IMR-90 (cell line): ENCODE measurements around the gene SKIC8. TPM values are rescaled to one million over a fixed set of nuclear protein-coding genes. Genes with fewer than 3 reads are reported as not detected.
A peak's percentile ranks its signal among the peaks of the same experiment; 100 is the strongest.

Source experiments
- ATAC-seq: fragments of 200-7000 bp; cut with Tn5 transposase; 2 replicates; pipeline ENCODE4 v1.9.1; 2020; ENCODE audit warnings: low read depth, mild to moderate bottlenecking, moderate library complexity
- BruUV-seq: library from RNA; stranded (reverse); fragments of 400-500 nt; replicated peaks from 2 replicates; lab custom pipeline; 2021; lab: Mats Ljungman, UMichigan
- CTCF ChIA-PET: fragments of 300-600 bp; formaldehyde crosslinking; extraction: SDS; loops from one replicate; lab custom pipeline; 2021; ENCODE audit warnings: antibody characterized with exemption; lab: Yijun Ruan, JAX
- POLR2A ChIA-PET: fragments of 300-600 bp; sonication (Branson Sonifier 250); formaldehyde crosslinking; loops from one replicate; lab custom pipeline; 2022; ENCODE audit warnings: antibody characterized with exemption; ENCODE audit not compliant: unreplicated experiment; lab: Charles Lee
- DNase-seq: peaks from one replicate; pipeline ENCODE4 v3.0.0; 2013
- H2AFZ ChIP-seq: replicated peaks from 2 replicates; pipeline ENCODE3; 2013; ENCODE audit warnings: low read length, mild to moderate bottlenecking; ENCODE audit not compliant: poor library complexity
- H2AK5ac ChIP-seq: 2 replicates; pipeline ENCODE4 v1.6.1; 2013; ENCODE audit warnings: low read depth, low read length, inconsistent platforms
- H2AK9ac ChIP-seq: replicated peaks from 2 replicates; pipeline ENCODE3; 2013; ENCODE audit warnings: mild to moderate bottlenecking, low read depth, low read length, moderate library complexity; ENCODE audit not compliant: poor library complexity
- H2BK120ac ChIP-seq: 2 replicates; pipeline ENCODE4 v1.6.1; 2013; ENCODE audit warnings: low read depth, low read length, inconsistent platforms
- H2BK15ac ChIP-seq: 3 replicates; pipeline ENCODE4 v1.6.1; 2013; ENCODE audit warnings: low read depth, low read length, inconsistent platforms
- H2BK20ac ChIP-seq: 2 replicates; pipeline ENCODE4 v1.6.1; 2013; ENCODE audit warnings: low read depth, mild to moderate bottlenecking, inconsistent platforms, low read length, moderate library complexity
- H2BK5ac ChIP-seq: 2 replicates; pipeline ENCODE4 v1.6.1; 2013; ENCODE audit warnings: mild to moderate bottlenecking, low read depth, low read length, inconsistent platforms; ENCODE audit not compliant: poor library complexity, severe bottlenecking
- H3K14ac ChIP-seq: replicated peaks from 2 replicates; pipeline ENCODE4 v1.6.1; 2013; ENCODE audit warnings: low read depth, low read length, inconsistent platforms
- H3K18ac ChIP-seq: 2 replicates; pipeline ENCODE4 v1.6.1; 2013; ENCODE audit warnings: low read depth, low read length, control low read depth
- H3K23ac ChIP-seq: 2 replicates; pipeline ENCODE4 v1.6.1; 2013; ENCODE audit warnings: low read depth, low read length, inconsistent platforms
- H3K27ac ChIP-seq: 2 replicates; pipeline ENCODE4 v1.5.1; 2013; ENCODE audit warnings: mild to moderate bottlenecking, control low read depth, low read length; ENCODE audit not compliant: insufficient read depth
- H3K27me3 ChIP-seq: 2 replicates; pipeline ENCODE4 v1.6.1; 2013; ENCODE audit warnings: low read length; ENCODE audit not compliant: control insufficient read depth, insufficient read depth
- H3K36me3 ChIP-seq: 2 replicates; pipeline ENCODE4 v1.6.1; 2013; ENCODE audit warnings: low read length, mixed read lengths; ENCODE audit not compliant: control insufficient read depth, insufficient read depth
- H3K4ac ChIP-seq: 2 replicates; pipeline ENCODE4 v1.6.1; 2013; ENCODE audit warnings: low read depth, low read length, inconsistent platforms
- H3K4me1 ChIP-seq: 2 replicates; pipeline ENCODE4 v1.6.1; 2013; ENCODE audit warnings: low read length, mixed read lengths; ENCODE audit not compliant: control insufficient read depth, insufficient read depth
- H3K4me2 ChIP-seq: 2 replicates; pipeline ENCODE4 v1.6.1; 2013; ENCODE audit warnings: low read depth, mild to moderate bottlenecking, control low read depth, low read length, moderate library complexity
- H3K4me3 ChIP-seq: 2 replicates; pipeline ENCODE4 v1.5.1; 2013; ENCODE audit warnings: low read depth, mild to moderate bottlenecking, control low read depth, low read length, moderate library complexity; ENCODE audit not compliant: insufficient read depth
- H3K56ac ChIP-seq: 2 replicates; pipeline ENCODE4 v1.6.1; 2013; ENCODE audit warnings: low read length, inconsistent platforms; ENCODE audit not compliant: insufficient read depth; ENCODE audit errors: extremely low read depth
- H3K79me1 ChIP-seq, 2 experiments: 2 replicates each; pipeline ENCODE4 v1.6.1; 2013; ENCODE audit warnings: low read length in 2 of 2, inconsistent platforms in 1 of 2, low read depth in 1 of 2
- H3K9ac ChIP-seq: 2 replicates; pipeline ENCODE4 v1.6.1; 2013; ENCODE audit warnings: low read depth, low read length, control low read depth
- H3K9me1 ChIP-seq: 2 replicates; pipeline ENCODE4 v1.6.1; 2013; ENCODE audit warnings: low read length, inconsistent platforms; ENCODE audit not compliant: insufficient read depth
- H3K9me3 ChIP-seq: 2 replicates; pipeline ENCODE4 v1.6.1; 2013; ENCODE audit warnings: low read length; ENCODE audit not compliant: control insufficient read depth, insufficient read depth
- H4K20me1 ChIP-seq: 2 replicates; pipeline ENCODE4 v1.6.1; 2013; ENCODE audit warnings: low read length, inconsistent platforms; ENCODE audit not compliant: insufficient read depth
- H4K5ac ChIP-seq: 2 replicates; pipeline ENCODE4 v1.6.1; 2013; ENCODE audit warnings: mild to moderate bottlenecking, low read depth, low read length, control low read depth
- H4K8ac ChIP-seq, 2 experiments: 2 replicates each; pipeline ENCODE4 v1.6.1; 2013; ENCODE audit warnings: low read depth in 2 of 2, low read length in 2 of 2, control low read depth in 1 of 2, inconsistent platforms in 1 of 2
- H4K91ac ChIP-seq: 2 replicates; pipeline ENCODE4 v1.6.1; 2013; ENCODE audit warnings: low read depth, low read length, inconsistent platforms; ENCODE audit not compliant: insufficient read depth
- FOS ChIP-seq: fragments of 150-350 bp; IDR thresholded peaks from 2 replicates; pipeline ENCODE4 v1.6.1; 2016; ENCODE audit warnings: low read depth, low read length
- MAFK ChIP-seq: IDR thresholded peaks from 2 replicates; pipeline ENCODE4 v1.6.1; 2012; ENCODE audit warnings: low read depth, low read length, improper control_type of control experiment
- RAD21 ChIP-seq: IDR thresholded peaks from 2 replicates; pipeline ENCODE4 v1.6.1; 2012; ENCODE audit warnings: low read length, improper control_type of control experiment
- WGBS, 2 experiments: methylation state at CpG; one replicate each; pipeline versions ENCODE4 v1.1.5 to v1.1.7; 2013; ENCODE audit warnings: missing lambda C conversion rate in 2 of 2; ENCODE audit not compliant: insufficient read length in 1 of 2; ENCODE audit errors: extremely low coverage in 2 of 2; 5-methylcytosine and 5-hydroxymethylcytosine counted together
- dilution Hi-C: fragments of 300-500 bp; cut with HindIII; formaldehyde crosslinking; loops from one replicate; pipeline ENCODE4 v1.14.3; 2018; ENCODE audit warnings: low sequenced_read_pairs; ENCODE audit not compliant: unreplicated experiment
- in situ Hi-C: fragments of 300-500 bp; cut with MboI; formaldehyde crosslinking; loops from 3 replicates; pipeline ENCODE4 v1.14.3; 2019; ENCODE audit warnings: low sequenced_read_pairs, inconsistent platforms, mixed read lengths
- intact Hi-C: fragments of 100-400 bp; cut with micrococcal nuclease; formaldehyde crosslinking; loops from 2 replicates; pipeline ENCODE4 v1.10.0; 2022
- polyA plus RNA-seq, 3 experiments: library from polyadenylated mRNA; depleted of rRNA; stranded (reverse); fragments of >200 nt; gene quantifications; 2 replicates each; pipeline ENCODE4 v1.2.3, GENCODE V29; 2012; ENCODE audit warnings: low replicate concordance in 1 of 3
- total RNA-seq: library from RNA; depleted of rRNA; stranded (reverse); fragments of >200 nt; gene quantifications from 2 replicates; pipeline ENCODE4 v1.2.3, GENCODE V29; 2012

SKIC8 gene
- total and polyA plus RNA-seq, 2 of the 4 experiments (the other 2 are of a cell fraction) = 72.2 to 124 TPM

- Histone ChIP-seq H4K20me1 (no peaks in the 10 kb centered on the region), H3K23ac (no peak overlapping the region), H2AK5ac (no peak overlapping the region), H3K9me3 (no peaks in the 10 kb centered on the region), H2BK5ac (no peak overlapping the region), H2AFZ (no peak overlapping the region), H3K56ac (no peak overlapping the region), H3K4me1 (no peaks in the 10 kb centered on the region), H2AK9ac (peak overlapping the region; percentile 63), H3K27me3 (peaks cover 29% of the 10 kb centered on the region), H3K9ac (no peak overlapping the region), H4K8ac (no peak overlapping the region), H3K9me1 (no peaks in the 10 kb centered on the region), H3K4ac (no peak overlapping the region), H3K4me3 (no peak overlapping the region), H2BK15ac (no peak overlapping the region), H4K91ac (no peak overlapping the region), H3K79me1 (no peaks in the 10 kb centered on the region), H4K5ac (no peak overlapping the region), H3K18ac (no peak overlapping the region), H3K14ac (no peak overlapping the region), H3K27ac (no peak overlapping the region), H2BK120ac (no peak overlapping the region), H3K4me2 (no peak overlapping the region), H2BK20ac (no peak overlapping the region), H3K36me3 (no peaks in the 10 kb centered on the region)
- ChIA-PET CTCF (no interaction called here), POLR2A (no interaction called here)
- no peak for ATAC-seq
- intact Hi-C loops = no loop called here
- dilution Hi-C loops = no loop called here
- TF ChIP-seq FOS = no peak
- TF ChIP-seq RAD21 = no peak
- peak; percentile 52 for TF ChIP-seq MAFK
- no peak for DNase-seq
- no TSS peak for BruUV-seq
- no CpG with 5 or more reads among the region's 3 CpGs for WGBS, 2 experiments
- in situ Hi-C loops = no loop called here
Measured at GRCh38 chr15:78256044-78256437, 43.4 kb downstream of the SKIC8 start.
